ENCODE data around the gene SFI1. TPM values are rescaled to one million over a fixed set of nuclear protein-coding genes. Genes with fewer than 3 reads are reported as not detected.
A peak's percentile ranks its signal among the peaks of the same experiment; 100 is the strongest.

The SFI1 gene
- total and polyA plus RNA-seq, 2 of the 8 experiments (the other 6 are each of a cell fraction or from before 2014, with no cell fraction given) = 10.4 to 30.1 TPM

DNA sequence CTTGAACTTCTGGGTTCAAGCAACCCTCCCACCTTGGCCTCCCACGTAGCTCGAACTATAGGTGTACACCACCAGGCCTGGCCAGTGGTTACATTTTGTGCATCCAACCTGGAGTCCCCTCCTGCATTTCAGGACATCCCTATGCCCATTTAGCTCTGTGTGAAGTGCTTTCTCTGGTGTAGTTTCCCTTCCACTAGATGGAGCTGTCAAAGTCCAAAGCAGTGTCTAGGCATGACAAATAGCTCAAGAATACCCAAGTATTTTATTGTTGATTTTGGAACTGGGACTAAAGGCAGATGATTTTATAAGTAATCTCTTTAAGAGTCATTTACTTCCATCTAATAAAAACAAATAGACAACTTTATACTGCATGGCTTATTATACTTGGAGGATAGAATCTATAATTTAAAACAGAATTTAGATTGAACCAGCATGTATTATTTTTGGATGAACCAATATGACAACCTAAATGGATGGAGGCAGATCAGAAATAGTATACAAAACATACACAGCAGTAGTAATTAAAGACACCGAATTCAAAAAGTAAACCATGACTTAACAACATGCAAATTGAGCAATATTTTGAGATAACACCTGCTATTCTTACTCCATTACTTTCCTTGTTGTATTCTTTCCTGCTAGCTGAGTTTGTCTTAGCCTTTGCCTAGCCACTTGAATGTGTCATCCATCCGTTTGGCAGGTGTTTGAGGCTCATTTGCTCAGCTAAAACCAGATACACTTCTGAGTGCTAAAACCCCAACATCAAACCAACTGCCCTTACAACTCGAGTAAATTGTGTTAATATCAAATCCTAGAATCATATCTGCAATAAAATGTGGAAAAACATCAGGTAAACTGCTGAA lies 44.4 kb upstream of the SFI1 start:
- DNase-seq (ENCODE audit: low read depth in 1 of 2, low spot score in 2 of 2) (no peak), FAIRE-seq (peak; percentile 57)
- Histone ChIP-seq H2AK5ac (ENCODE audit: low read depth, low read length) (no peak overlapping the region), H4K5ac (ENCODE audit: insufficient read length, low read depth, low read length) (no peak overlapping the region), H3K9me3 (ENCODE audit: insufficient read depth in 2 of 2, low read depth in 1 of 2, low read length in 1 of 2) (no peaks in the 10 kb centered on the region), H3K36me3 (ENCODE audit: control insufficient read depth in 2 of 4, insufficient read depth in 4 of 4, low read length in 3 of 4) (peaks cover 3 to 22% (median 6%) of the 10 kb centered on the region in 4 experiments), H3K18ac (ENCODE audit: extremely low read depth, low read length) (no peak overlapping the region), H3K56ac (replicated peaks; ENCODE audit: insufficient read length, low read depth, low read length) (no peak overlapping the region), H2BK120ac (replicated peaks; ENCODE audit: low read depth, low read length) (no peak overlapping the region), H2BK12ac (ENCODE audit: low read depth, low read length) (no peak overlapping the region), H2BK15ac (ENCODE audit: low read length) (no peak overlapping the region), H3K9ac (replicated peaks in 1 of 4; ENCODE audit: extremely low read depth in 1 of 4, low read depth in 3 of 4, low read length in 3 of 4) (no peak overlapping the region), H3K4ac (replicated peaks; ENCODE audit: insufficient read length, low read depth, low read length) (no peak overlapping the region), H3K23me2 (ENCODE audit: low read depth, low read length) (no peaks in the 10 kb centered on the region), H3K14ac (ENCODE audit: insufficient read length) (no peak overlapping the region), H3K4me3 (ENCODE audit: extremely low read depth in 1 of 4, insufficient read depth in 2 of 4, low read depth in 3 of 4, low read length in 4 of 4) (no peak overlapping the region), H3K27me3 (replicated peaks in 1 of 4; ENCODE audit: control insufficient read depth in 3 of 4, extremely low read depth in 1 of 4, insufficient read depth in 3 of 4, low read length in 3 of 4) (peaks cover 0 to 1% (median 0%) of the 10 kb centered on the region in 4 experiments; a peak in 1 of 7 replicates), H2BK20ac (ENCODE audit: low read length) (no peak overlapping the region), H3K23ac (ENCODE audit: insufficient read length) (no peak overlapping the region), H3K79me1 (ENCODE audit: low read depth, low read length) (no peaks in the 10 kb centered on the region), H3K4me1 (replicated peaks in 1 of 4; ENCODE audit: control insufficient read depth in 3 of 4, insufficient read depth in 4 of 4, low read length in 3 of 4) (no peaks in the 10 kb centered on the region), H3K27ac (ENCODE audit: low read depth, low read length) (no peak overlapping the region), H3K79me2 (ENCODE audit: control insufficient read depth in 1 of 2, insufficient read depth in 2 of 2, low read length in 2 of 2) (no peaks in the 10 kb centered on the region), H4K20me1 (replicated peaks in 1 of 2; ENCODE audit: control insufficient read depth in 1 of 2, insufficient read depth in 2 of 2, low read length in 2 of 2) (peaks cover 0 to 1% of the 10 kb centered on the region in 2 experiments), H2AFZ (ENCODE audit: low read length) (no peak overlapping the region), H3K4me2 (ENCODE audit: insufficient read depth in 1 of 2, low read depth in 2 of 2, low read length in 2 of 2) (no peak overlapping the region), H4K8ac (ENCODE audit: extremely low read depth, insufficient read depth, low read length) (no peak overlapping the region), H4K91ac (replicated peaks; ENCODE audit: insufficient read length, low read length) (no peak overlapping the region), H2BK5ac (ENCODE audit: low read depth, low read length) (no peak overlapping the region)
- TF ChIP-seq, protein P1, sequence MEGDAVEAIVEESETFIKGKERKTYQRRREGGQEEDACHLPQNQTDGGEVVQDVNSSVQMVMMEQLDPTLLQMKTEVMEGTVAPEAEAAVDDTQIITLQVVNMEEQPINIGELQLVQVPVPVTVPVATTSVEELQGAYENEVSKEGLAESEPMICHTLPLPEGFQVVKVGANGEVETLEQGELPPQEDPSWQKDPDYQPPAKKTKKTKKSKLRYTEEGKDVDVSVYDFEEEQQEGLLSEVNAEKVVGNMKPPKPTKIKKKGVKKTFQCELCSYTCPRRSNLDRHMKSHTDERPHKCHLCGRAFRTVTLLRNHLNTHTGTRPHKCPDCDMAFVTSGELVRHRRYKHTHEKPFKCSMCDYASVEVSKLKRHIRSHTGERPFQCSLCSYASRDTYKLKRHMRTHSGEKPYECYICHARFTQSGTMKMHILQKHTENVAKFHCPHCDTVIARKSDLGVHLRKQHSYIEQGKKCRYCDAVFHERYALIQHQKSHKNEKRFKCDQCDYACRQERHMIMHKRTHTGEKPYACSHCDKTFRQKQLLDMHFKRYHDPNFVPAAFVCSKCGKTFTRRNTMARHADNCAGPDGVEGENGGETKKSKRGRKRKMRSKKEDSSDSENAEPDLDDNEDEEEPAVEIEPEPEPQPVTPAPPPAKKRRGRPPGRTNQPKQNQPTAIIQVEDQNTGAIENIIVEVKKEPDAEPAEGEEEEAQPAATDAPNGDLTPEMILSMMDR (IDR thresholded peaks at IDR 0.05; ENCODE audit: control extremely low read depth in 1 of 3, insufficient read depth in 1 of 3, low read depth in 1 of 3, low read length in 3 of 3) = peak in 2 of 3 experiments; percentile 49 to 66; a peak in 3 of 4 replicates
- TF ChIP-seq SP1 (IDR thresholded peaks at IDR 0.05; ENCODE audit: low read depth, low read length) = no peak
- TF ChIP-seq RAD21 (IDR thresholded peaks at IDR 0.05 in 1 of 2, conservative IDR thresholded peaks at IDR 0.05 in 1 of 2; ENCODE audit: low read depth in 2 of 2, low read length in 2 of 2) = peak; percentile 29 to 46; a peak in 3 of 4 replicates
- TF ChIP-seq SIN3A (conservative IDR thresholded peaks at IDR 0.05 in 1 of 2, IDR thresholded peaks at IDR 0.05 in 1 of 2; ENCODE audit: low read depth in 1 of 2, low read length in 2 of 2) = no peak
- WGBS, 2 experiments (ENCODE audit: extremely low coverage in 1 of 2, insufficient coverage in 1 of 2, insufficient read length in 1 of 2, insufficient replicate concordance in 2 of 2, low coverage in 1 of 2, low lambda C conversion rate in 2 of 2, missing lambda C conversion rate in 1 of 2) = 85% methylated on average over 5 of the region's 5 CpGs; no CpG with 5 or more reads in 1 of the 2 experiments
- ChIA-PET POLR2A (ENCODE audit: partially characterized antibody) (interaction anchor here (0.6 to 2.1 kb wide), 4 partner anchors 12 to 288 kb away, joined by 3 to 23 read pairs (median 4); no protein-coding TSS in a partner anchor), CTCF (ENCODE audit: partially characterized antibody) (interaction anchor here (0.6 to 3.0 kb wide), 25 partner anchors 9 to 1270 kb away, joined by 3 to 18 read pairs (median 5); no protein-coding TSS in a partner anchor)
